ENCODE data around the gene NMRK1.

NMRK1 gene

GRCh38 chr9:75063556-75064305 is 24.2 kb downstream of the NMRK1 start:
- DNase-seq (ENCODE audit: low read depth, low spot score), result no peak

- DNase-seq (ENCODE audit: low read depth, low spot score), result no peak
Observed at GRCh38 chr9:75061169-75061568, 26.8 kb downstream of the NMRK1 start.

GRCh38 chr9:75054368-75055001 is 33.5 kb downstream of the NMRK1 start:
- no peak for DNase-seq (ENCODE audit: low read depth, low spot score)

GRCh38 chr9:75053869-75054268 is 34.1 kb downstream of the NMRK1 start:
- no peak for DNase-seq (ENCODE audit: low read depth, low spot score)

- no peak for DNase-seq (ENCODE audit: low read depth, low spot score)
Observed at GRCh38 chr9:75051285-75051684, 36.7 kb downstream of the NMRK1 start.

- DNase-seq (ENCODE audit: low read depth, low spot score), result no peak
Observed at GRCh38 chr9:75047506-75047905, 40.4 kb downstream of the NMRK1 start.

GRCh38 chr9:75046725-75047345 is 41.1 kb downstream of the NMRK1 start:
- no peak for DNase-seq (ENCODE audit: low read depth, low spot score)

GRCh38 chr9:75041041-75041440 is 46.9 kb downstream of the NMRK1 start:
- no peak for DNase-seq (ENCODE audit: low read depth, low spot score)

- DNase-seq (ENCODE audit: low read depth, low spot score), result no peak
Observed at GRCh38 chr9:75039801-75040200, 48.2 kb downstream of the NMRK1 start.

GRCh38 chr9:75039009-75039408 is 48.9 kb downstream of the NMRK1 start:
- DNase-seq (ENCODE audit: low read depth, low spot score), result no peak

GRCh38 chr9:75036793-75037192 is 51.2 kb downstream of the NMRK1 start:
- DNase-seq (ENCODE audit: low read depth, low spot score), result no peak

- DNase-seq (ENCODE audit: low read depth, low spot score), result no peak
Observed at GRCh38 chr9:75033791-75034473, 54.0 kb downstream of the NMRK1 start.

- DNase-seq (ENCODE audit: low read depth, low spot score), result no peak
Observed at GRCh38 chr9:75027187-75028107, 60.5 kb downstream of the NMRK1 start.

GRCh38 chr9:75023846-75024245 is 64.1 kb downstream of the NMRK1 start:
- DNase-seq (ENCODE audit: low read depth, low spot score), result no peak

- no peak for DNase-seq (ENCODE audit: low read depth, low spot score)
Observed at GRCh38 chr9:75019654-75020053, 68.3 kb downstream of the NMRK1 start.

- no peak for DNase-seq (ENCODE audit: low read depth, low spot score)
Observed at GRCh38 chr9:75019022-75019421, 68.9 kb downstream of the NMRK1 start.

- no peak for DNase-seq (ENCODE audit: low read depth, low spot score)
Observed at GRCh38 chr9:75017378-75017777, 70.6 kb downstream of the NMRK1 start.

- DNase-seq (ENCODE audit: low read depth, low spot score), result no peak
Observed at GRCh38 chr9:75013735-75014134, 74.2 kb downstream of the NMRK1 start.

All from smooth muscle cell of the brain vasculature (primary cell).